ENCODE data around the gene RAPGEF1. TPM values are rescaled to one million over a fixed set of nuclear protein-coding genes. Genes with fewer than 3 reads are reported as not detected.

Gene RAPGEF1
- total RNA-seq, 1 experiment from 2014 or later = 40.8 TPM

DNA sequence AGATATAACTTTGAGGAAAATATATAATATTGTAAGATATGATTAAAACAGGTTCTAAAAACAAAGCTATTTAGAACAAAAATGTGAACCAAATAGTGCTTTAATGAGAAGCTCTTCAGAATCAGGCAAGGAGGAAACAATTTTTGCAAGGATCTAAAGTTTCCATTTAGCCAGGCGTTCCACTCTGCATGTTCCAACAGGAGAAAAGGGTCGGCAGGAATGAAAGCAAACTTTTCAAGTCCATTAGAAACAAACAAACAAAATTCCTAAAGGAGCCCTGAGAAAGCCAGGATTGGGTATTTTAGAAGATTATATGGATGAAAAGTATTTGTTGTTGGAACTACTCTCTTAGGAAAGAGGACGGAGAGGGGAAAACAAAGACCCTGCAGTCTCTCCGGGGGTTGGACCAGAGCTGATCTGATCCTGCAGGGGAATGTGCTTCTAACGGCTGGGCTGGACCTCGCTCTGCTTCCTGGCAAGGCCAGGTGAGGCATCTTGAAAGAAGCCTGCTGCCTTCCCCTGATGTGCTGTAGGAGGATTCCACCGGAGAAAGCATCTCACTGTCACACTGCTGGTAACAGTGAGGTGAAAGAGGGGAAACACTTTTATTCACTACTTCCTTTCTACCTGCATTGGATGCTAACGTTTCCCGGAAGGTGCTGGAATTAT is 100.0 kb downstream of the RAPGEF1 start:
- DNase-seq (ENCODE audit: low spot score) = peak; percentile 51
- in situ Hi-C loops (cut with HindIII; ENCODE audit: low sequenced_read_pairs) = no loop called here

DNA sequence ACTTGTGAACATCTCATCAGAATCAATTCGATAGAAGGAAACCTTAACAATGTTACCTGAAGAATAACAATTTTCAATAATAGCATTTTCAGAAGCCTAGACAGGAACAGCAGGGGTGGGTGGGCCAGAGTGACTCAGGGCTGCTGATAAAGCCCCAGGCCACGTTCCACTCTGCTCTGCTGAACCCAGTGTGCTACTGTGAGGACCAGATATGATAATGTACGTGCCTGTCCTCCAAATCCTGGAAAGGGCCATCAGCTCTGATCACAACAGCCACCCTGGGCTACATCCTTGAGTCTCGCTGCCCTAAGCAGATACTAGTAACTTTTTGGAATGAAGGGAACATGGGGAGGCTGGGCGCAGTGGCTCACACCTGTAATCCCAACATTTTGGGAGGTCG is 103.3 kb downstream of the RAPGEF1 start:
- DNase-seq (ENCODE audit: low spot score) = no peak
- in situ Hi-C loops (cut with HindIII; ENCODE audit: low sequenced_read_pairs) = no loop called here

DNA sequence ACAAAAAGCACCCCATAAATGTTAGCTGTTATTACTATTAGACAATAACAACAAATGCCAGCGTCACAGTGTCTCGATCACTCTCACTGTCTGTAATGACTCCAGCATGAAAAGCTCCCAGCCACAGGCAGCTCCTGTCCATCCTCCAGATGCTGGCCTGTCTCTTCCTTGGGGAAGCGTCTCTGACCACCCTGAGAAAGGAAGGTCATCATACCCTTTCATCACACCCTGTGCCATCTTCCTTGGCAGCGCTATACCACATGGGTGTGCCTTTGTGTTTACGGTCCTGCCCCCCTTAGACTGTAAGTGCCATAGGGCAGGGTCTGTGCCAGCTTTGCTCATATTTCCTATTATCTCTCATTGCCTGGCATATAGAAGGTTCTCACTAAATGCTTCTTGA is 104.0 kb downstream of the RAPGEF1 start:
- no peak for DNase-seq (ENCODE audit: low spot score)
- in situ Hi-C loops (cut with HindIII; ENCODE audit: low sequenced_read_pairs) = no loop called here

DNA sequence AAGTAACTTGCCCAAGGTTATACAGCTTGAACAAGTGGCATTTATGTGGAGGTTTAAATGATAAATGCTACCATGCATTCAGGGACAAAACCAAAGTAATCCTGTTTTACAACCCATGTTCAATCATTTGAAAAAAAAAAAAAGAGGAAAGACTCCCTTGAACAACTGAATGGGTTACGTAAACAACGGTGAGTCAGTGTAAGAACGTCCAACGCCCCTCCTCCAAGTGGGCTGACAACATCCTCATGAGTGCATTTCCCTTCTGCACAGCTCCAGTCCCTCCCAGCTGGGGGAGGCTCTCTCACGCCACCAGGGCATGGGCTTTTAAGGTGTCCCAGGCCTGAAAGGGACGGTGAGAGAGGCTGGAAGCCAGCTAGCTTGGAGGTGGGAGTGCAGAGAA is 104.6 kb downstream of the RAPGEF1 start:
- in situ Hi-C loops (cut with HindIII; ENCODE audit: low sequenced_read_pairs) = no loop called here
- no peak for DNase-seq (ENCODE audit: low spot score)

DNA sequence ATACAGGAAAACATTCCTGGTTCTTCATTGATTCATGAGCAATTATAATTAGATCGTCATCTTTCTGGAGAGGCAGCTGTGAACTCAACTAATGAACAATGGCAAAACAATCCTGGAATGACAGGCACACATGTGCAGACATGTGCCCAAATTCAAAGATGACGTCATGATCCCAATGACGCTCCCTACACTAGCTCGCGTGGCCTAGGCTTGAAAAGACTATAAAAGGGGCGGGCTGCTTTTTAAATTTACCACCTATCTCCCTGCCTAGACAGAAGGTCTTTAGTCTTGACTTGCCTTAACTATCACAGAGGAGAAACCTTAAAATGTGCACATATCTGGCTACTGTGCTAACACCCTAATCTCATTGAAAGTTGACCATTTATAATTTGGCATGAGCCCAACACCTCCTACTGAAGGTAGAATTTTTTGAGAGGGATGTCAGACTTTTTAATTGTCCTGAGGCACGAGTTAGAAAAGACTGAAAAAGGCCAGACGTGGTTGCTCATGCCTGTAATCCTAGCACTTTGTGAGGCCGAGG is 106.3 kb downstream of the RAPGEF1 start:
- in situ Hi-C loops (cut with HindIII; ENCODE audit: low sequenced_read_pairs) = no loop called here
- no peak for DNase-seq (ENCODE audit: low spot score)

DNA sequence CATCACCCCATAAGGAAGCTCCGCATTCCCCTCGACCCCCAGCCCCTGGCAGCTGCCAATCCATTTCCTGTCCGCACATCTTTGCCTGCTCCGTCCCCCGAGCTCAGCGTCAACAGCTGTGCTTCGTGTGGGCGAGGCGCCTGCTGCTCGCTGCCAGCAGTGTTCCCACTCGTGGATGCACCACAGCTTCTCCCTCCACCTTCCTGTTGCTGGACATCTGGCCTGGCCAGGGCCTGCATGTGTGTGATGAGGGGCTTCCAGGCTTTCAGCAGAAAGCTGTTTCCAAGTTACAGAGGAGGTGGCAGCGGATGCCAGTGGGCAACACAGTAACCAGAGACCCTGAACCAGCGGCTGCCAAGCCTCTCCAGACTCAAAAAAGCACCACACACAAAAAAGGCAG is 108.6 kb downstream of the RAPGEF1 start:
- in situ Hi-C loops (cut with HindIII; ENCODE audit: low sequenced_read_pairs) = no loop called here
- DNase-seq (ENCODE audit: low spot score) = no peak

DNA sequence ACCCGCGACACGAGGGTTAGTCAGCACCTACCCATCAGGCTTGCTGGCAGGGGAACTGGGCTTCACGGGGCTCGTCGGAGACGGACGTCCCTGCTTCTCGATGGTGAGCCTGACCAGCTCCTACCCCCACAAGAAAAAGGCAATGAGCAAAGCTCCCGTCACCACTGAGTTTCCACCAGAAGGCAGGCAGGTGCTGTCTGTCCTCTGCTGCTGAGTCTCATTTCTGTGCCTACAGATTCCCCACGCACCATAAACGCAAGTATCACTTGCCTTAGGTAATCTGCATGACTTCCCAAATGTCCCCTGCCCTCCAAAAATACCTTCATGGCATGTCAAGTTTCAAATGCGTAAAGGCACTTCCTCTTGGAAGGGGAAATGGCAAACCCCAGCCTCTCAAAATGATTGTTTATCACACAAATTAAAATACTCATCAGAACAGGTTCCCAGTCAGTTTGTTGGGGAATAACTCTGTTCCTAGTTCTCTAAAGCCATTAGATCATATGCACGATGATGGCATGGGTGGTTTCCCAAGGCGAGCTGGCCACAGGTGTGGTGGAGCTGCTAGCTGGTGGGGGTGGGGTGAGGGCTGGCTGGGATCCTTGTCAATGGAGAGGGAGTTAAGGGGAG is 109.6 kb downstream of the RAPGEF1 start:
- in situ Hi-C loops (cut with HindIII; ENCODE audit: low sequenced_read_pairs) = no loop called here
- DNase-seq (ENCODE audit: low spot score) = no peak

DNA sequence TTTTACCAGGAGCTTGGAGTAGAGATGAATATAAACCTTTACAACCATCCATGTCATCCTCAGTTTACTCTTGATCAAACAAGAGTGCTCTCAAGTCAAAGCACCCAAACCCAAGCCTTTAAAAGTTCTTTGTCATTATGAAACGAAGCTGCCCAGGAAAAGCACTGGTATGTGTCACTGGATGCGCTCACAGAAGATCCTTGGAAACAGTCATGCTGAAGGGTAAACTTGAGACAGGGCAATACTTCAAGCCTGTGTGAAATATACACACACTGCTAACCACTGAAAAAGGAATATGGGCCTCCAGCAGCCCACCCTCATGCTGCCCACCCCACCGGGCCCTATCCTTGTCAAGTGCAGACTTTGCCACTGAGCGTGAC is 110.1 kb downstream of the RAPGEF1 start:
- in situ Hi-C loops (cut with HindIII; ENCODE audit: low sequenced_read_pairs) = no loop called here
- DNase-seq (ENCODE audit: low spot score) = no peak

DNA sequence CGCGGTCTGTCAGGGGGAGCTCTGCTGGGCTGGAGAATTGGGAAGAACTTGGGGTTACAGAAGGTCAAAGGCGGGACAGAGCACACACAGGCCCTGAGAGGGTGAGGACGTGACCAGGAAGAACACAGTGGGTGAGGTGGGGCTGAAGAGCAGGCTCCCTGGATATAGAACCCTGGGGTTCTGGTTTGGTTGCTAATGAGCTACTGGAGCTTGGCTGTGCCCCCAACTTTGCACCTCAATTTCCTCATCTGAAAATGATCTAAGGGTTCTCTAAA is 110.7 kb downstream of the RAPGEF1 start:
- DNase-seq (ENCODE audit: low spot score) = no peak

DNA sequence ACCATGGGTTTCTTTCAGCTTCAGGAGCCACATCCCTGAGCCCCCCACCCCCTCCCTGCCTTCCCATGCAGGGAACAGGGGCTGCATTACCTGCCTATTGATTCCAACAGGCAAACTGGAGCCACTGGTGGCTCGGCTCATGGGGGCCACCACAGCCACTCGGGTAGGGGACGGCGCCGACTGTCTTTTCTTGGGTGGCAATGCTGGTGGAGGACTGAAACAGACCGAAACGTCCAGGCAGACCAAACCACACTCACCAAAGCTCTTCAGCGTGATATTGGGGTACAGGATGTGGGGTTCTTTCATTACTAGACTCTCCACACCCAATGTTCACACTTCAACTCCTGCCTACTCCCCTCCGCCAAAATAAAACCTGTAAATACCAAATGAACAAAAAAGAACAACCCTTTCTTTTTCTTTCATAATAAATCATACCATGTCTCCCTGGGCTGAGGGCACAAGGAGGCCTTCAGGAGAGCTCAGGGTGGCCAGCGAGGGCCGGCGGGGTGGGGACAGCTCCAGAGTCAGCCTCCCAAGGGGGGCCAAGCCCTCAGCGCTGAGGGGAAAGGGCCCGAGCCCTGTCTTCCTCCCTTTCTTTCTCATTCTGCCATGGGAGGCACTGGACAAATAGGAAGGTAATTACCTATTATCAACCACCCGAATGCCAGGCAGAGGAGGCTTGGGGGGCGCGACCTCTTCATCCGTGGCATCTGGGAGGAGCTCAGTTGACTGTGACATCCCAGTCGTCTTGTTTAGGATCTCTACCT is 111.2 kb downstream of the RAPGEF1 start:
- in situ Hi-C loops (cut with HindIII; ENCODE audit: low sequenced_read_pairs) = no loop called here
- DNase-seq (ENCODE audit: low spot score) = no peak

More for the DNA sequence above, 110.7 kb downstream of the RAPGEF1 start:
- in situ Hi-C loops (cut with HindIII; ENCODE audit: low sequenced_read_pairs) = no loop called here

DNA sequence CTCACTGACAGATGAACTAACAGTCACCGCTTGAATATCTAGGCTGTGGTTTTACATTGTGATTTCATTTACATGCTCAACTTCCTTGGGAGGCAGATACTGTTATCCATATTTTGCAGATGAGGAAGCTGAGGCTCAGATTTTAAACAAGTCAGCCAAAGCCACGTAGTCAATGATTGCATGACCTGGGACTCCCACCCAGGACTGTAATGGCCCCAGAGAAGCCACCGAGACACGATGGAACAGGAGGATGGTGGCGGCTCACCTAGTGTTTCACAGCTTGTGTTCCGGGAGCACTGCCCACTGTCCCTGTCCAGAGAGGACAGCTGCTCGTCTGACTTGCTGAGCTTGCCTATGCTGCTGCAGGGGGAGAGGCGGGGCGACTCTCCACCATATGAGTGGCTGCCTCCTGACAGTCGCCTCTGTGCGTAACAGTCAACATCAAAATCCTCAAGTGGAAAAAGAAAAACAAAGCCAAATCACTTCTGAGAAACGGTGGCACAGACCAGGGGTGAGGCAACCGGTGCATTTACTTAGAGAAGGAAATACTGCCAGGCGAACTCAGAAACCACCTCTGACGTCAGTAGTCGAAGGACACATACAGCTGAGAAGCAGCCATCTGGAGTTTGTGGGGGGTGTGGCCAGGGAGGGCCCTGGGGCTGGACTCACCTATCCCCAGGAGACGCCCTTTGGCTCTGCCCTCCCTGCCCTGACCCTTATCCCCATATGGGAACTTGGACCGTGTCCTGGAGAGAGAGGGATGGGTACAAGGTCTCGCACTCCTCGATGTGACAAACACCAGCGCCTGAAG is 112.0 kb downstream of the RAPGEF1 start:
- in situ Hi-C loops (cut with HindIII; ENCODE audit: low sequenced_read_pairs) = no loop called here
- DNase-seq (ENCODE audit: low spot score) = no peak

DNA sequence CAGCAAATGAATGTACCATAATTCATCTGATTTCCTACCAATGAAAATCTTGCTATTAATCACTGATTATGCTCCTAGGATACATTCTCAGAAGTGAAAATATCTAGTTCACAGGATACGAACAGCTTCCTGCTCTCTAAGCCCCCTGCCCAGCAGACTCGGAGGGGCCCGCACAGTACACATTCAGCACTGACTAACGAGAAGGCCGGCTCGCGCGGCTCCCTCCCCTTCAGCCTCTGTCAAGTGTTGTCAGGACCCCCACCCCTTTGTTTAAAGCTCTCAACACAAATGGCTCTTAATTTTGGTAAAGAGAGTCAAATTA is 112.6 kb downstream of the RAPGEF1 start:
- no peak for DNase-seq (ENCODE audit: low spot score)
- in situ Hi-C loops (cut with HindIII; ENCODE audit: low sequenced_read_pairs) = no loop called here

DNA sequence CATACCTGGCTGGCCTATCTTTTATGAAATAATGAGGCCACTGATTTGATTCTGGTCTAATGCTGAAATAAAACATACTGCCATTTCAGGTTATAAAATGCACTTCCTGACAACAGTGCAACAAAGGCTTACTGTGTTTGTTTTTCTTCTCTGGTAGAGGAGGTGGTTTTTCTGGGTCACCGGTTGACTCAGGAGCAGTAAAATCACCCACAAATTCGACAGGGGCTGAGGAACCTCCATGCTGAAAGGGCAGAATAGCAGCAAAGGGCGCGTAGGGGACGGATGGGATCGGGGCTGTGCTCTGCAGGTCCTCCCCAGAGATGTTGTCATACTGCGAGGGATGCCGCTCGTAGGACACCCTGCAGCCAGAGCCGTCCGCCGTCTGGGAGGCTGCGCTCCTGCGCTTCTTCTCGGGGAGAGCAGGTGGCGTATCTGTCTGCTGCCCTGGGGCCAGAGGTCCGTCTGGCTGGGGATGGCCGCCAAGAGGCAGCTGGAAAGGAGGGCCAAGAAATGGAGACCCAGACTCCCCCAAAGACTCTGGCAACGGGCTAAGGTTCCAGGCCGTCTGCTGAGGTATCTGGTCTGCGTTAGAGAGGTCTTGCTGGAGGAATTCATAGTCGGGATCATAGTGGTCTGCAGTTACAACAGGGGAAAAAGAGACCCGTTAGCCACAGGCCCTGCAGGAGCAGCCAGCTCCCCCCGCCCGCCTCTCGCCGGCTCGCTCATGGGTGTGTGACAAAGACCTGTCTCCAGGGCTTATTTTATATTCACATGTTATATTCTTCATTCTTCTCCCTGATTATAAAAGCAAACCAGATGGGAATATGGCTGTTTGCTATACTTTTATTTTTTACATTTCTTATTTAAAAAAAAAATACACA is 113.8 kb downstream of the RAPGEF1 start:
- in situ Hi-C loops (cut with HindIII; ENCODE audit: low sequenced_read_pairs) = no loop called here
- no peak for DNase-seq (ENCODE audit: low spot score)

DNA sequence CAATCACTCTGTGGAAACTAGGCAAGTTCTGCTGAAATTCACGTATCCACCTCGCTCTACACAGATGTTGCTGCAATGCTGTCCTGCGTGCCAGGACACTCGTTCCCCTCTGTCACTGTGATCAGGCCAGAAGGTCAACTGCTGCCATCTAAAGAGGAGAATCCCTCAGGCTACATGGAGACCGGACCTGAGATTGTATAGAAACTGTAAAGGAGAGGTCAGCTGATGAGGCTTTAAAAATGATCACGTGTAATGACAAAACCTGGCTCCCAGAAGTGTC is 114.4 kb downstream of the RAPGEF1 start:
- in situ Hi-C loops (cut with HindIII; ENCODE audit: low sequenced_read_pairs) = no loop called here
- no peak for DNase-seq (ENCODE audit: low spot score)

DNA sequence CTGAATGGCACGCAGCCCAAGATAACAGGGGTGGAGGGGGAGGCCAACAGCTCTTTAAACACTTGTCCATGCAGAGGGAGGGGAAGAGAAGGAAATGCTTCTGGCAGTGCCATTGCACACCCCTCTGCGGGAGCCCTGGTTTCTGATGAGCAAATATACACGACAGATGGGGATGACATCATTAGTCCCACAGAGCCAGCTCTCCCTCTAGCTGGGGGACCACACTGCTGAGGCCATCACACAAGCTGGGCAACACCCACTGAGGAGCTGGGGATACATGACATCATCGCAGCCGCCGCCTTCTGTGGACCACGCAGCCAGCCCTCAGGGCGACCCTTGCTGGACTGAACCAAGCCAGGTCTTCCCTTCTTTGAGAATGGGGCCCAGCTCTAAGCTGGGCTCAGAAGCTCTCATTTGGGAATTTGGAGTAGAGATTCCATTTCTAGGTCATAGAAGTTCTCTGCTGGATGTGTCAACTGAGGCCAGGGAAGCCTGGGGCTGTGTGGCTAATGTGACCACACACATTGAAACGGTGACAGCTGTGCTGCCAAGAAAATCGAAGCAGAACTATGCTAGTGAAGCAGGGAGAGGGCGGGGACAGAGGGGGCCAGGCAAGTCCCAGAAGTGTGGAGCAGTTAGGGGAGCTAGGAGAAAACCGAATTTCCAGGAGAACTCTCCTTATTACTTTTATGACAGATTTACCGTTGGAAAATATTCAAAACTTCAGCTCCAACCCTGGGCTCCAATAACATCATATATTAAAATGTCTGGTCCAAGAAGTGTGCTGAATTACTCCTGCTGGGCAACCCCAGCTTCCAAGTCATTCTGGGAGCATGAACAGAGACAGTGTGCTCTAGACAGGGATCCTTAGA is 115.0 kb downstream of the RAPGEF1 start:
- in situ Hi-C loops (cut with HindIII; ENCODE audit: low sequenced_read_pairs) = no loop called here
- peak; percentile 94 for DNase-seq (ENCODE audit: low spot score)

DNA sequence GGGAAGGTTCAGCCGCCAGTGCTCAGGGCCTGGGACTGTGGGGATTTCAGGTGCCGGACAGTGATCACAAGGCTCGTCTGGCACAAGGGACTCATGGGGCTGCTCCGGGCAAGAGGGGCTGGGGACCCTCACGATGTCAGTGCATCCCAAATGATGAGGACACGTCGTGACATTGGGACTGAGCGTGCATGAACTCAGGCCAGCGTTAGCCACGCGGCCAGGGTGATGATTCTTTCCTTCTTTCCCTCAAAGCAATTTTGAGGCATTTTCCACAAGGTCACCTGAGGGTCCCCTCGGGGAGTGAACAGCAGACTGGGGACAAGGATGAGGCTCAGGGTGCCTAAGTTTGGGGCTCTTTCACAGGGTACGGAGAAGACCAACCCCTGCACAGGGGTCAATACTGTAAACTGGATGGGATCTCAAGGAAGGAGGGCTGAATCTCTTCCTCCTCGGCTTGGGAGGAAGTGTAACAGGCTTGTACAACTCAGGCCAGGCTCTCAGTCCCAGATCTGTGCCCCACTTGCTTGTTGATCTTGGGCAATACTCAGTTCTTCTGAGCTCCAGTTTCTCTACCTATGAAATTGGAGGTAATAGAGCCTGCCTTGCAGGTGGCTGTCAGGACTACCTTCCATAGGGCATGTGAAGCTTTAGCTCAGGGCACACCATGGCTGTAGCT is 116.1 kb downstream of the RAPGEF1 start:
- DNase-seq (ENCODE audit: low spot score) = no peak
- in situ Hi-C loops (cut with HindIII; ENCODE audit: low sequenced_read_pairs) = no loop called here

DNA sequence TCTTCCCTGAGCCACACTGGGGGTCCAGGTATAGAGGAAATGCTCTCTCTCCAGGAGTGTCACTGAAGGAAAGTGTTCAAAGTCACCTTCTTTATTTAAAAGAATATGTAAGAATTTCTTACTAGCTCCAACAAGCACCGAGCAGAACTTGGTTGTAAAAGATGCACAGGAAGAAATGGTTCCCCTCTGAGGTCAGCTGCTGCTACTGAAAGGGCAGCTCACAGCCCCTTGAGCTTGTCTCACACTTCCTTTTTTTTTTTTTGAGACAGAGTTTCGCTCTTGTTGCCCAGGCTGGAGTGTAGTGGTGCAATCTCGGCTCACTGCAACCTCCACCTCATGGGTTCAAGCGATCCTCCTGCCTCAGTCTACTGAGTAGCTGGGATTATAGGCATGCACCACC is 117.4 kb downstream of the RAPGEF1 start:
- in situ Hi-C loops (cut with HindIII; ENCODE audit: low sequenced_read_pairs) = no loop called here
- DNase-seq (ENCODE audit: low spot score) = no peak

Data from G401 (cell line).